Kidney (tissue), 14 donors: ENCODE data around the gene ELMOD3. TPM values are rescaled to one million over a fixed set of nuclear protein-coding genes. Genes with fewer than 3 reads are reported as not detected.
A peak's percentile ranks its signal among the peaks of the same experiment; 100 is the strongest.

Experiments
- DNase-seq, 5 donors: peaks; one replicate each; pipeline ENCODE4 v3.0.0-alpha.2; 2013 to 2020
- FAIRE-seq: peaks from 2 replicates; lab custom pipeline; 2012; peaks lifted over from hg19 to GRCh38; lab: Jason Lieb, UNC
- H3K27ac ChIP-seq, 2 donors: one replicate each; pipeline ENCODE4 v1.7.0; 2013; ENCODE audit warnings: low read depth in 2 of 2, low read length in 2 of 2, inconsistent platforms in 1 of 2
- H3K27me3 ChIP-seq: one replicate; pipeline ENCODE4 v1.7.1; 2013; ENCODE audit warnings: low read length, inconsistent platforms; ENCODE audit not compliant: control insufficient read depth, insufficient read depth
- H3K36me3 ChIP-seq, 3 donors: one replicate each; pipeline versions ENCODE4 v1.7.0 to v1.7.1; 2013; ENCODE audit warnings: low read length in 3 of 3, control low read depth in 1 of 3, inconsistent platforms in 1 of 3; ENCODE audit not compliant: insufficient read depth in 3 of 3, control insufficient read depth in 2 of 3
- H3K4me1 ChIP-seq, 3 donors: one replicate each; pipeline versions ENCODE4 v1.7.0 to v1.7.1; 2013; ENCODE audit warnings: low read length in 3 of 3, inconsistent platforms in 1 of 3, low read depth in 1 of 3; ENCODE audit not compliant: control insufficient read depth in 2 of 3, insufficient read depth in 2 of 3
- H3K4me3 ChIP-seq, 3 donors: one replicate each; pipeline versions ENCODE4 v1.7.0 to v1.8.1; 2013; ENCODE audit warnings: low read length in 3 of 3, control low read depth in 1 of 3, inconsistent platforms in 1 of 3
- H3K9ac ChIP-seq, 3 donors: one replicate each; pipeline versions ENCODE4 v1.7.0 to v1.7.1; 2013; ENCODE audit warnings: low read length in 3 of 3, control low read depth in 1 of 3, inconsistent platforms in 1 of 3
- H3K9me3 ChIP-seq, 3 donors: one replicate each; pipeline versions ENCODE4 v1.7.0 to v1.7.1; 2013; ENCODE audit warnings: low read length in 3 of 3, control low read depth in 1 of 3, inconsistent platforms in 1 of 3; ENCODE audit not compliant: control insufficient read depth in 2 of 3, insufficient read depth in 1 of 3
- CTCF ChIP-seq: IDR thresholded peaks from 3 replicates; pipeline ENCODE4 v1.5.1; 2012; ENCODE audit warnings: mild to moderate bottlenecking, moderate library complexity, borderline replicate concordance; ENCODE audit not compliant: insufficient read depth; ENCODE audit errors: extremely low read depth
- intact Hi-C: fragments of 100-400 bp; cut with DNase I; formaldehyde crosslinking; loops from one replicate; pipeline ENCODE4 v1.11.1; 2022
- polyA plus RNA-seq: library from polyadenylated mRNA; stranded (reverse); fragments of 350-450 nt; fragmentation: Illumina TruSeq; extraction: RNeasy Lipid Tissue Mini Kit (QIAGEN cat#74804); gene quantifications from one replicate; pipeline ENCODE4 v1.2.3, GENCODE V29; 2014; ENCODE audit warnings: low read depth, low replicate concordance; ENCODE audit not compliant: insufficient read depth
- total RNA-seq: library from RNA; stranded (reverse); fragmentation: NEBNext Ultra II Directional; extraction: Animal tissue kit (Norgen Biotek cat#: 25700); gene quantifications from one replicate; pipeline ENCODE4 v1.2.1, GENCODE V29; 2021
- donor health status: control.
- donor health status: control.
- donor health status: control.
- donor health status: control.
- donor health status: control.
- donor health status: DM: yes; HTN: yes; CAD: no.
- donor health status: Normal renal cell carcinoma (clear cell type).

ELMOD3 gene
- total and polyA plus RNA-seq, 2 donors from 2014 or later, result 15.3 to 17.0 TPM

GRCh38 chr2:85387754-85388153 lies 33.2 kb downstream of the ELMOD3 start:
- no peak for TF ChIP-seq CTCF
- Histone ChIP-seq H3K4me3 (no peak overlapping the region), H3K9me3 (no peaks in the 10 kb centered on the region), H3K9ac (no peak overlapping the region), H3K27me3 (no peaks in the 10 kb centered on the region), H3K4me1 (peaks cover 0 to 2% (median 0%) of the 10 kb centered on the region in 3 donors), H3K36me3 (peaks cover 0 to 21% (median 16%) of the 10 kb centered on the region in 3 donors), H3K27ac (no peak overlapping the region)
- FAIRE-seq, result no peak
- intact Hi-C loops, result no loop called here
- DNase-seq, result no peak

GRCh38 chr2:85388878-85389538 lies 34.4 kb downstream of the ELMOD3 start:
- Histone ChIP-seq H3K27me3 (no peaks in the 10 kb centered on the region), H3K4me1 (peaks cover 0 to 5% (median 0%) of the 10 kb centered on the region in 3 donors), H3K9ac (no peak overlapping the region), H3K9me3 (no peaks in the 10 kb centered on the region), H3K4me3 (no peak overlapping the region), H3K27ac (no peak overlapping the region), H3K36me3 (peaks cover 0 to 21% (median 16%) of the 10 kb centered on the region in 3 donors)
- TF ChIP-seq CTCF, result no peak
- intact Hi-C loops, result no loop called here
- FAIRE-seq (no peak), DNase-seq (peak in 1 of 5 donors; percentile 12)

GRCh38 chr2:85390941-85391669 lies 36.5 kb downstream of the ELMOD3 start:
- FAIRE-seq, result no peak
- no peak overlapping the region for H3K9ac ChIP-seq
- peaks cover 0 to 14% (median 4%) of the 10 kb centered on the region in 3 donors for H3K4me1 ChIP-seq
- peak in 3 of 5 donors; percentile 47 to 70 (median 55) for DNase-seq
- no peaks in the 10 kb centered on the region for H3K27me3 ChIP-seq
- no peak overlapping the region for H3K27ac ChIP-seq
- peak; percentile 57 for TF ChIP-seq CTCF
- no peak overlapping the region for H3K4me3 ChIP-seq
- H3K9me3 ChIP-seq, result no peaks in the 10 kb centered on the region
- H3K36me3 ChIP-seq, result peaks cover 0 to 16% (median 14%) of the 10 kb centered on the region in 3 donors
- intact Hi-C loops, result no loop called here
